Esophagus muscularis mucosa (tissue), 3 donors: Measurements from ENCODE around the gene WAC.
A peak's percentile ranks its signal among the peaks of the same experiment; 100 is the strongest.

ENCODE experiments used
- CTCF ChIP-seq, 3 experiments: fragments of 200-600 bp in 2 of 3; fragments of 450-650 bp in 1 of 3; sonication (generic) in 2 of 3; IDR thresholded peaks; one replicate each; pipeline ENCODE4 v1.5.1; 2017 to 2019; ENCODE audit warnings: antibody characterized with exemption in 3 of 3, mild to moderate bottlenecking in 2 of 3, moderate library complexity in 1 of 3
- POLR2A ChIP-seq: fragments of 450-650 bp; IDR thresholded peaks from one replicate; pipeline ENCODE4 v1.6.1; 2017; ENCODE audit warnings: antibody characterized with exemption, moderate library complexity, mild to moderate bottlenecking, low read depth
- POLR2AphosphoS5 ChIP-seq, 2 donors: sonication (generic); formaldehyde crosslinking; IDR thresholded peaks; one replicate each; pipeline ENCODE4 v1.6.1; 2017; ENCODE audit warnings: antibody characterized with exemption in 2 of 2

GRCh38 chr10:28587970-28588290 lies 55.0 kb downstream of the WAC start:
- TF ChIP-seq POLR2A (no peak), CTCF (IDR thresholded peaks at IDR 0.05) (peak; percentile 7 to 24 (median 14)), POLR2AphosphoS5 (IDR thresholded peaks at IDR 0.05) (no peak)
